ENCODE data around the gene CT45A3.
A peak's percentile ranks its signal among the peaks of the same experiment; 100 is the strongest.
"Not testable (repeated sequence)": the region's sequence is repeated elsewhere in the genome, so short reads cannot be mapped to it uniquely, and the experiment has no call there.

The CT45A3 gene

GRCh38 chrX:135768091-135768490 lies at the start of gene CT45A3:
CT45A3 (minus strand) TSS chrX:135768191; CDS start chrX:135764444, 3,747 bp downstream.
- not testable (repeated sequence) for DNase-seq (ENCODE audit: low read depth); H3K4me3 ChIP-seq (replicated peaks; ENCODE audit: low read depth, low read length)

GRCh38 chrX:135802687-135803086 lies 34.7 kb upstream of the CT45A3 start, which contains the start of gene CT45A6:
CT45A6 (minus strand) TSS chrX:135802787; CDS start chrX:135798993, 3,794 bp downstream.
- H3K4me3 ChIP-seq (replicated peaks; ENCODE audit: low read depth, low read length); DNase-seq (ENCODE audit: low read depth): not testable (repeated sequence)

GRCh38 chrX:135785403-135785802 lies 17.4 kb upstream of the CT45A3 start, which contains the start of gene CT45A5:
CT45A5 (minus strand) TSS chrX:135785503; CDS start chrX:135781729, 3,774 bp downstream.
- H3K4me3 ChIP-seq (replicated peaks; ENCODE audit: low read depth, low read length); DNase-seq (ENCODE audit: low read depth): not testable (repeated sequence)

- not testable (repeated sequence) for H3K4me3 ChIP-seq (replicated peaks; ENCODE audit: low read depth, low read length); DNase-seq (ENCODE audit: low read depth)
These were observed 23.3 kb downstream of the CT45A3 start for GRCh38 chrX:135744739-135745138.

GRCh38 chrX:135741192-135741715 lies 26.7 kb downstream of the CT45A3 start:
- TF ChIP-seq CTCF (IDR thresholded peaks at IDR 0.05; ENCODE audit: low read length, missing control alignments): no peak
- no peak overlapping the region for H3K4me3 ChIP-seq (replicated peaks; ENCODE audit: low read depth, low read length)
- no peak for DNase-seq (ENCODE audit: low read depth)

- DNase-seq (ENCODE audit: low read depth): no peak
- peak; percentile 10 for TF ChIP-seq CTCF (IDR thresholded peaks at IDR 0.05; ENCODE audit: low read length, missing control alignments)
- no peak overlapping the region for H3K4me3 ChIP-seq (replicated peaks; ENCODE audit: low read depth, low read length)
These were observed 27.3 kb downstream of the CT45A3 start for GRCh38 chrX:135740681-135741149.

- TF ChIP-seq CTCF (IDR thresholded peaks at IDR 0.05; ENCODE audit: low read length, missing control alignments): no peak
- peak; percentile 1 for DNase-seq (ENCODE audit: low read depth)
- no peak overlapping the region for H3K4me3 ChIP-seq (replicated peaks; ENCODE audit: low read depth, low read length)
These were observed 30.5 kb downstream of the CT45A3 start for GRCh38 chrX:135737366-135738071.

- not testable (repeated sequence) for H3K4me3 ChIP-seq (replicated peaks; ENCODE audit: low read depth, low read length); DNase-seq (ENCODE audit: low read depth)
These were observed 33.3 kb downstream of the CT45A3 start for GRCh38 chrX:135734666-135735065.

GRCh38 chrX:135713795-135714194 lies 54.2 kb downstream of the CT45A3 start:
- no peak for TF ChIP-seq CTCF (IDR thresholded peaks at IDR 0.05; ENCODE audit: low read length, missing control alignments)
- H3K4me3 ChIP-seq (replicated peaks; ENCODE audit: low read depth, low read length): no peak overlapping the region
- DNase-seq (ENCODE audit: low read depth): no peak

GRCh38 chrX:135713183-135713689 lies 54.8 kb downstream of the CT45A3 start, which contains the start of gene CT45A1:
CT45A1 (plus strand) TSS chrX:135713639; CDS start chrX:135718941, 5,302 bp downstream.
- not testable (repeated sequence) for H3K4me3 ChIP-seq (replicated peaks; ENCODE audit: low read depth, low read length); DNase-seq (ENCODE audit: low read depth)
